ENCODE results near the gene CDC42.

DNA sequence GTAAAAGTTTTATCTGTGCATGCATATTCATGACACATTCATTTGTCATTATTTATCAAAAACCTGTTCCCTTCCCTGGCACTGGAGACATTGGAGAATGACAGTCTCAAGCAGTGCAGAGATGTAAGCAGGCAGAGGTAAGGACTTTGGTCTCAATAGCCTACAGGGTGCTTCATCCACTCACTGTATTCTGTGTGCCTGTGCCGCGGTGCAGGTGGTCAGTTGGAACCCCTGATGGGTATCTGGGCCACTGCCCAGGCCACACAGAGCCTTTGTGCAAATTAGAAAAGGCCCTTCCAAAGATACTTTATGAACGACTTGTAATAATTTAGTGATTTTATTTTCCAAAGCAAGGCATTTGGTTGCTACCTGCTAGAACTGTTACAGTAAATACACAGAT is 44.0 kb downstream of the CDC42 start:
- TF ChIP-seq, protein P1, sequence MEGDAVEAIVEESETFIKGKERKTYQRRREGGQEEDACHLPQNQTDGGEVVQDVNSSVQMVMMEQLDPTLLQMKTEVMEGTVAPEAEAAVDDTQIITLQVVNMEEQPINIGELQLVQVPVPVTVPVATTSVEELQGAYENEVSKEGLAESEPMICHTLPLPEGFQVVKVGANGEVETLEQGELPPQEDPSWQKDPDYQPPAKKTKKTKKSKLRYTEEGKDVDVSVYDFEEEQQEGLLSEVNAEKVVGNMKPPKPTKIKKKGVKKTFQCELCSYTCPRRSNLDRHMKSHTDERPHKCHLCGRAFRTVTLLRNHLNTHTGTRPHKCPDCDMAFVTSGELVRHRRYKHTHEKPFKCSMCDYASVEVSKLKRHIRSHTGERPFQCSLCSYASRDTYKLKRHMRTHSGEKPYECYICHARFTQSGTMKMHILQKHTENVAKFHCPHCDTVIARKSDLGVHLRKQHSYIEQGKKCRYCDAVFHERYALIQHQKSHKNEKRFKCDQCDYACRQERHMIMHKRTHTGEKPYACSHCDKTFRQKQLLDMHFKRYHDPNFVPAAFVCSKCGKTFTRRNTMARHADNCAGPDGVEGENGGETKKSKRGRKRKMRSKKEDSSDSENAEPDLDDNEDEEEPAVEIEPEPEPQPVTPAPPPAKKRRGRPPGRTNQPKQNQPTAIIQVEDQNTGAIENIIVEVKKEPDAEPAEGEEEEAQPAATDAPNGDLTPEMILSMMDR (conservative IDR thresholded peaks at IDR 0.05; ENCODE audit: low read depth, low read length) = no peak
- TF ChIP-seq EZH2 (IDR thresholded peaks at IDR 0.05; ENCODE audit: low read length, unreplicated experiment) (no peak), EZH2phosphoT487 (IDR thresholded peaks at IDR 0.05; ENCODE audit: borderline replicate concordance, low read length) (no peak)
